Measurements from ENCODE around the gene KRTAP3-2.
"Not testable (repeated sequence)": the region's sequence is repeated elsewhere in the genome, so short reads cannot be mapped to it uniquely, and the experiment has no call there.

The KRTAP3-2 gene

GRCh38 chr17:41040783-41041571, 41.3 kb upstream of the KRTAP3-2 start, which contains the start of gene KRTAP1-1:
KRTAP1-1 (minus strand) TSS chr17:41041450; CDS start chr17:41041397, 53 bp downstream.
- not testable (repeated sequence) for DNase-seq (ENCODE audit: low read depth in 1 of 2, low spot score in 1 of 2); H3K4me3 ChIP-seq (replicated peaks; ENCODE audit: insufficient read depth, low read length); H3K27ac ChIP-seq (replicated peaks); H3K27me3 ChIP-seq (ENCODE audit: insufficient read depth, poor library complexity, severe bottlenecking)

DNA sequence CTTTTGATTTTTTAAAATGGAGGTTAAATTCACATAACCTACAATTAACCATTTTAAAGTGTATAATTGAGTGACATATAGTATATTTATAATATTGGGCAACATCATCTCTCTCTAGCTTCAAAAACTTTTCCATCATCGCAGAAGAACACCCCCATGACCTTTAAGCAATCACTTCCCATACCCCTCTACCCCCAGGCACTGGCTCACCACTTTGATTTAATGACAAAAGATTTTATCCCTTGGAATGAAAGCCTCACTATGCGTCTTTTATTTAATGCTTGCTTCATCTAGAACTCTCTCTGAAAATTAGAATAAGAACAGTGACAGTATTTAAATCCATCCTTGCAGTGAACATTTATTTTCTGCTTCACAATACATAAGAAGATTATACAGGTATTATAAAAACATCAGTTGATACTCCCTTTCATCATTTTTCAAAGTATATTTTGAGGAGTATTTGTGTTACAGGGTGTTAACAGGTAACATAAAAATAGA, 38.2 kb upstream of the KRTAP3-2 start:
- Histone ChIP-seq H3K27ac (replicated peaks) (no peak overlapping the region), H3K27me3 (ENCODE audit: insufficient read depth, poor library complexity, severe bottlenecking) (no peaks in the 10 kb centered on the region), H3K4me3 (replicated peaks; ENCODE audit: insufficient read depth, low read length) (no peak overlapping the region)
- TF ChIP-seq, protein P1, sequence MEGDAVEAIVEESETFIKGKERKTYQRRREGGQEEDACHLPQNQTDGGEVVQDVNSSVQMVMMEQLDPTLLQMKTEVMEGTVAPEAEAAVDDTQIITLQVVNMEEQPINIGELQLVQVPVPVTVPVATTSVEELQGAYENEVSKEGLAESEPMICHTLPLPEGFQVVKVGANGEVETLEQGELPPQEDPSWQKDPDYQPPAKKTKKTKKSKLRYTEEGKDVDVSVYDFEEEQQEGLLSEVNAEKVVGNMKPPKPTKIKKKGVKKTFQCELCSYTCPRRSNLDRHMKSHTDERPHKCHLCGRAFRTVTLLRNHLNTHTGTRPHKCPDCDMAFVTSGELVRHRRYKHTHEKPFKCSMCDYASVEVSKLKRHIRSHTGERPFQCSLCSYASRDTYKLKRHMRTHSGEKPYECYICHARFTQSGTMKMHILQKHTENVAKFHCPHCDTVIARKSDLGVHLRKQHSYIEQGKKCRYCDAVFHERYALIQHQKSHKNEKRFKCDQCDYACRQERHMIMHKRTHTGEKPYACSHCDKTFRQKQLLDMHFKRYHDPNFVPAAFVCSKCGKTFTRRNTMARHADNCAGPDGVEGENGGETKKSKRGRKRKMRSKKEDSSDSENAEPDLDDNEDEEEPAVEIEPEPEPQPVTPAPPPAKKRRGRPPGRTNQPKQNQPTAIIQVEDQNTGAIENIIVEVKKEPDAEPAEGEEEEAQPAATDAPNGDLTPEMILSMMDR (IDR thresholded peaks at IDR 0.05; ENCODE audit: insufficient read depth, low read length), result no peak
- TF ChIP-seq POLR2AphosphoS5 (IDR thresholded peaks at IDR 0.05; ENCODE audit: low read depth) (no peak), SPI1 (IDR thresholded peaks at IDR 0.05; ENCODE audit: borderline replicate concordance, low read depth) (no peak), GABPA (IDR thresholded peaks at IDR 0.05; ENCODE audit: low read depth) (no peak), REST (IDR thresholded peaks at IDR 0.05; ENCODE audit: insufficient replicate concordance, low read depth) (no peak)
- DNase-seq (ENCODE audit: low read depth in 1 of 2, low spot score in 1 of 2), result no peak

DNA sequence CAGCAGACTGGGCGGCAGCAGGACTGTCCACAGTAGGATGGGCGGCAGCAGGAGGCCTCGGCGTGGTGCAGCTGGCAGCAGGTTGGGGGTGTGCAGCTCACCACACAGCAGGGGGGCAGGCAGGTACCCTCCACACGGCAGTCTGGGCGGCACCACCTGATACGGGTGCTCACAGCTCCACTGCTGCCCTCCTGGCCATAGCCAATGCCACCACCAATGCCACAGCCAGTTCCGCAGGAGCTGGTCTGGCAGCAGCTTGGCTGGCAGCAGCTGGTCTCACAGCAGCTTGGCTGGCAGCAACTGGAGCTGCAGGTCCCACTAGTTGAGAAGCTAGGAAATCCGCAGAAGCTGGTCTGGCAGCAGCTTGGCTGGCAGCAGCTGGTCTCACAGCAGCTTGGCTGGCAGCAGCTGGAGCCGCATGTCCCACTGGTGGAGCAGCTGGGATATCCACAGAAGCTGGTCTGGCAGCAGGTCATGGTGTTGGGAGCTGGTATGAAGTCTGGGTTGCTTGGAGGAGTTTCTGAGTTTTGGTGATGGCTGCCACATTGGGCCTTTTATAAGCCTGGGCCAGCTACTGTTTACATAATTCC, 34.7 kb upstream of the KRTAP3-2 start, which contains the start of gene KRTAP1-3:
KRTAP1-3 (minus strand) TSS at position 529 of the 590 bp plus-strand sequence; CDS start at position 476, 53 bp downstream.
- H3K27ac ChIP-seq (replicated peaks); H3K27me3 ChIP-seq (ENCODE audit: insufficient read depth, poor library complexity, severe bottlenecking); H3K4me3 ChIP-seq (replicated peaks; ENCODE audit: insufficient read depth, low read length); DNase-seq (ENCODE audit: low read depth in 1 of 2, low spot score in 1 of 2): not testable (repeated sequence)

GRCh38 chr17:41029633-41030245, 30.0 kb upstream of the KRTAP3-2 start, which contains the start of gene KRTAP1-4:
KRTAP1-4 (minus strand) TSS chr17:41030195; CDS start chr17:41030078, 117 bp downstream.
- Histone ChIP-seq H3K4me3 (replicated peaks; ENCODE audit: insufficient read depth, low read length) (no peak within 1 kb of the TSS), H3K27me3 (ENCODE audit: insufficient read depth, poor library complexity, severe bottlenecking) (peaks cover 3% of the 10 kb centered on the region), H3K27ac (replicated peaks) (no peak within 1 kb of the TSS)
- no peak for DNase-seq (ENCODE audit: low read depth in 1 of 2, low spot score in 1 of 2)
- TF ChIP-seq REST (IDR thresholded peaks at IDR 0.05; ENCODE audit: insufficient replicate concordance, low read depth) (no peak), GABPA (IDR thresholded peaks at IDR 0.05; ENCODE audit: low read depth) (no peak), SPI1 (IDR thresholded peaks at IDR 0.05; ENCODE audit: borderline replicate concordance, low read depth) (no peak), POLR2AphosphoS5 (IDR thresholded peaks at IDR 0.05; ENCODE audit: low read depth) (no peak)
- TF ChIP-seq, protein P1 (IDR thresholded peaks at IDR 0.05; ENCODE audit: insufficient read depth, low read length), result no peak

Data from HL-60 (cell line).